HG02763 (cell line): ENCODE data around the gene CBLC.

Experiments
- ATAC-seq: cut with Tn5 transposase; IDR thresholded peaks from one replicate; pipeline ENCODE4 v1.9.1; 2021; ENCODE audit warnings: mild to moderate bottlenecking, moderate library complexity; ENCODE audit not compliant: unreplicated experiment

Gene CBLC

DNA sequence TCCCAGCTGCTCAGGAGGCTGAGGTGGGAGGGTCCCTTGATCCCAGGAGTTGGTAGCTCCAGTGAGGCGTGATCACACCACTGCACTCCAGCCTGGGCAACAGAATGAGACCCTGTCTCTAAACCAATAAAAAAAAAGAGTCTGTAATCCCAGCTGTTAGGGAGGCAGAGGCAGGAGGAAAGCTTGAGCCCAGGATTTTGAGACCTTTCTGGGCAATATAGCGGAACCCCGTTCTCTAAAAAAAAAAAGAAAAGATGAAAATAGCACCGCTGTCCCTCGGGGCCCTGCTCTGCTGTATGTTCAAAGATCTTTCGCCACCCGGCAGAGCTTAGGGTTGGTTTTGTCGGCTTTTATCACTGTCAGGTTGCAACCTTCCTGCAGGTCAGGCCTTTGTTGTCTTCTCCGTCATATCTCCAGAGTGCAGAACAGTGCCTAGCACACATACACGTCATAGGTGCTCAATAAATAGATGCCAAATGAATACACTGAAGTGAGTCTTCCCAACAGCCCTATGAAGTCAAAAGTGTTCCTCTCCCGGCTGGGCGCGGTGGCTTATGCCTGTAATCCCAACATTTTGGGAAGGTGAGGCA is 17.8 kb downstream of the CBLC start:
- ATAC-seq: no peak

- ATAC-seq: no peak
These were observed 19.0 kb downstream of the CBLC start for GRCh38 chr19:44796701-44797115.

- no peak for ATAC-seq
These were observed 22.1 kb downstream of the CBLC start for GRCh38 chr19:44799627-44800346.

DNA sequence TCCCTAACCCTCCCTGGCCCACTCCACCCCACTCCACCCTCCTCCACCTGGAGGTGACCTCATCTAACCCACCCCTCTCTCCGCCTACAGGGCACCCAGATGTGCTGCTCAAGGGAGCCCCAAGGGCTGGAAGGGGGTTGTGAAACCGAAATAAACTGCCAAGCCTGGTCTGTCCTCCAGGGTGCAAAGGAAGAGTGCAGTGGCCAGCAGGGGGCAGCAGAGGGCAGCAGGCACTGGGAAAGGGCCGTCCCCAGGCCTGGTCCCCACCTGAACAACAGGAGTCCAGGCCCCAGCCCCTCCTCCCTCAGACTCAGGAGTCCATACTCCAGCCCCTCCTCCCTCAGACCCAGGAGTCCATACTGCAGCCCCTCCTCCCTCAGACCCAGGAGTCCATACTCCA is 22.8 kb downstream of the CBLC start:
- ATAC-seq: no peak

GRCh38 chr19:44803442-44804428 is 26.0 kb downstream of the CBLC start:
- no peak for ATAC-seq

DNA sequence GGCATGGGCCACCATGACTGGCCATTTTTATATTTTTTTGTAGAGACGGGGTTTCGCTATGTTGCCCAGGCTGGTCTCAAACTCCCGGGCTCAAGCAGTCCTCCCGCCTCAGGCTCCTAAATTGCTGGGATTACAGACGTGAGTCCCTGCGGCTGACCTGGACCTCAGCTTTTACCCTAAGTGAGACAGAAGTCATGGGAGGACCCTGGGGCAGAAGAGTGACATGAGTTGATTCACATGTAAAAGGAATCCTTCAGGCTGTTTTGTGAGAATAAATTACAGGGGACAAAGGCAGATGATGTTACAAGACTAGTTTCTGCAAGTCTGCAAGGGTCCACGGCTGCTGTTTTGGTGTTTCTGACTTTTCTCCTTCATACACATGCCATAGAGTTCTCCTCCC is 28.6 kb downstream of the CBLC start:
- no peak for ATAC-seq

DNA sequence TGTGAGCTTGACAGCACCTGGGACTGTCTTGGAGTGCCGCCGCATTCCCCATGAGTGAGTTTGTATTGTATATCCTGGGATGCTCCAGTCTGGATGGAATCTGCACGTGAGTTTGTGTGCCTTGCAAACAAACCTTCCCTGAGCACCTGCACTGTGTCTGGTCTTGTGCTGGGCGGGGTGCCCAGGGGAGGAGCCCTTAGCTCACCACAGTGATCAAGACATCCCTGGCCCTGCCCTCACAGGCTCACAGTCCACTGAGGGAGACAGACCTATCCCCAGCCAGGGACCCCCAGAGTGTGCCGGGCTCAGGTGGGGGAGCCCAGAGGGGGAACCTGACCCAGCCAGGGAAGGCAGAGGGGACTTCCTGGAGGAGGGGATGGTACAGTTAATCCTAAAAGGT is 29.5 kb downstream of the CBLC start:
- no peak for ATAC-seq

GRCh38 chr19:44807652-44808462 is 30.2 kb downstream of the CBLC start:
- ATAC-seq: no peak

GRCh38 chr19:44808463-44809371 is 31.0 kb downstream of the CBLC start, which contains the start of gene BCAM:
BCAM (plus strand) TSS chr19:44809103; CDS start chr19:44809125, 22 bp downstream.
- ATAC-seq: no peak

DNA sequence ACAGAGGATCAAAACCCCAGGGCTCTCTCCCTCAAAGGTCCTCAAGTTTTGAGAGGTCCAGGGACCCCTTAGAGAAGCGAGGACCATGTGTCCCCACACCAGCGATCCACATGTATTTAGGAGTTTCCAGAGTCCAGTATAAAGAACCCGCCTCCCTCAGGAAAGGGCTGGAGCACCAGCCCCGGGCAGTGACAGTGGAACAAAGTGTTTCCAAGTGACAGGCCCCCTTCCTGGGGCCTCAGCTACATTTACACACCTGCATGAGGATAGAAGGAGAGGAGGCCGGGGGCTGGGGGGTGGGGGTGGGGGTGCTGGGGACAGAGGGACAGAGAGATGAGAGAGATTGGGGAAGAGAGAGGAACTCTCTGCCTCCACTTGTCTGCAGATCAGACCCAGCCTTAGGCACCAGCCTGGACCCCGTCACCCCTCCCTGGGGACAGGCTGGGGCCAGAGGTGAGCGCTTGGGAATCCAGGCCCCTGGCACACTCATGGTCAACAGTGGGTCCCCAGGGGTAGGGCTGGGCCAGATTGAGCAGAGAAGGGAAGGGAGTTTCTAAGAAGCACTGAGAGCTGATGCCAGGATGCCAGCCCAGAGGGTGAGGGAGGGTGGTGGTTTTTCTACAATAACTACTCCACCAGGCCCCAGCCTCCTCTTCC is 32.0 kb downstream of the CBLC start:
- ATAC-seq: no peak

GRCh38 chr19:44810234-44811121 is 32.8 kb downstream of the CBLC start:
- ATAC-seq: no peak

- no peak for ATAC-seq
These were observed 33.4 kb downstream of the CBLC start for GRCh38 chr19:44811122-44811419.

- no peak for ATAC-seq
These were observed 34.5 kb downstream of the CBLC start for GRCh38 chr19:44812142-44812718.

- no peak for ATAC-seq
These were observed 35.6 kb downstream of the CBLC start for GRCh38 chr19:44813070-44813840.

DNA sequence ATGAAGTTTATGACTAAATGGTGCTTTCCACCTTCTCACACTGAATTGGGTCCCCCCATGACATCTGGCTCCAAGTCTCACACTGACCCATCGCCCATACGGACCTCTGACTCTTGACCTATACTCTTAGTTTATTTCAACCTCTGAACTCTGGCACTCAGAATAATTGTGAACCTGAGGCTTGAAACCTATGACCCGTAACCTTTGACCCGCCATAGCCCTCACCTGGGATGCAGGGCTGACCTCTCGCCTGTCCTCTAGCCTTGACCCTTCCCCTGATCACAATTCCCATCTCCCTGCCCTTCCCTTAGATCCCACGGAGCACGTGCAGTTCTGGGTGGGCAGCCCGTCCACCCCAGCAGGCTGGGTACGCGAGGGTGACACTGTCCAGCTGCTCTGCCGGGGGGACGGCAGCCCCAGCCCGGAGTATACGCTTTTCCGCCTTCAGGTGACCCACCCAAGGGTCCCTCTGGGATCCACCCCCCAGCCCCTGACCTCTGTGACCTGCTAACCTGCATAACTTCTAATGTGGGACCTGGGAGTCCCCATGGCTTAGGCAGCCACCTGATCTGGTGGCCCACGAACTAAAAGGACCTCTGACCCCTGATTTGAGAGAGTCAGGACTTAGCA is 36.3 kb downstream of the CBLC start:
- no peak for ATAC-seq

DNA sequence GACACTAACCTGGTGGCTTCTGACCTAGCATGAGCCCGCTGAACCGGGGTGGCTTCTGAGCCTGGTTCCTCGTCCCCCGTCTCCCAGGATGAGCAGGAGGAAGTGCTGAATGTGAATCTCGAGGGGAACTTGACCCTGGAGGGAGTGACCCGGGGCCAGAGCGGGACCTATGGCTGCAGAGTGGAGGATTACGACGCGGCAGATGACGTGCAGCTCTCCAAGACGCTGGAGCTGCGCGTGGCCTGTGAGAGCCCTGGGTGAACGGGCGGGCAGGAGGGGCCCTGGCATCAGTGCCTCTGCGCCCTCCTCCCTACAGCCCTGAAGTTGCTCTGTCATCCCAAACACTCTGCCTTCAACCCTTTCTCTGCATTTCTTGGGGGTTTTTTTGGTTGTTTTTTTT is 36.8 kb downstream of the CBLC start:
- no peak for ATAC-seq

DNA sequence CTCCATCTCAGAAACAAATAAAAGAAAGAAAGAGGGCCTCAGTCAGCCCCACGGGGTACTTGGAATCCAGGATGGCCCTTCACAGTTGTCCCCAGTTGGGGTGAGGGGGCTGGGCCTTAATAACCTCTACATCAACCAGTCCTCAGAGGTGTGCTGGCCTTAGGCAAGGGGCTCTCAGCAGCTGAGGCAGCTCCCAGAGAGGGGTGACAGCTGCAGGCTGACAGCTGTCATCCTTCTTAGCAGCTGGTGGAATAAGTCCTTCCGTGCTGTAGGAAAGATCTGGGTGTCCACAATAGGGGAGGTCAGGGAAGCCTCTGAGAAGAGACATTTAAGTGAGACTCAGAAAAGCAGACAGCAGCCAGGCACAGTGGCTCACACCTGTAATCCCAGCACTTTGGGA is 38.6 kb downstream of the CBLC start:
- ATAC-seq: no peak
